Choroid plexus epithelial cell (primary cell): ENCODE data around the gene SRR.

Experiments
- DNase-seq: peaks from one replicate; pipeline ENCODE4 v3.0.0-alpha.2; 2010; ENCODE audit warnings: low read depth
- H3K4me3 ChIP-seq: 2 replicates; pipeline ENCODE4 v1.5.1; 2011; ENCODE audit warnings: low read depth, mild to moderate bottlenecking, control low read depth, low read length, moderate library complexity
- CTCF ChIP-seq: conservative IDR thresholded peaks from 2 replicates; pipeline ENCODE4 v1.5.1; 2011; ENCODE audit warnings: low read depth, mild to moderate bottlenecking, control low read depth, inconsistent platforms, low read length, moderate library complexity

The SRR gene

GRCh38 chr17:2344528-2344927, 40.8 kb downstream of the SRR start:
- H3K4me3 ChIP-seq: no peak overlapping the region
- no peak for DNase-seq
- no peak for TF ChIP-seq CTCF

- H3K4me3 ChIP-seq: no peak overlapping the region
- DNase-seq: no peak
- TF ChIP-seq CTCF: no peak
Observed at GRCh38 chr17:2346475-2346874, 42.7 kb downstream of the SRR start.

- no peak overlapping the region for H3K4me3 ChIP-seq
- TF ChIP-seq CTCF: no peak
- DNase-seq: peak; percentile 84
Observed at GRCh38 chr17:2347805-2348685, 44.3 kb downstream of the SRR start.

GRCh38 chr17:2351269-2351668, 47.5 kb downstream of the SRR start:
- DNase-seq: no peak
- no peak for TF ChIP-seq CTCF
- no peak overlapping the region for H3K4me3 ChIP-seq

- TF ChIP-seq CTCF: no peak
- H3K4me3 ChIP-seq: no peak overlapping the region
Observed at GRCh38 chr17:2354311-2354710, 50.6 kb downstream of the SRR start.

GRCh38 chr17:2357237-2357636, 53.5 kb downstream of the SRR start:
- no peak for DNase-seq
- TF ChIP-seq CTCF: no peak
- no peak overlapping the region for H3K4me3 ChIP-seq

More at GRCh38 chr17:2354311-2354710, 50.6 kb downstream of the SRR start:
- no peak for DNase-seq

- TF ChIP-seq CTCF: no peak
- H3K4me3 ChIP-seq: no peak overlapping the region
- DNase-seq: no peak
Observed at GRCh38 chr17:2357931-2358434, 54.2 kb downstream of the SRR start.
